Activated naive CD8-positive, alpha-beta T cell treated with anti-CD3 and anti-CD28 coated beads, Interleukin-2, amount 10 ng/mL, durations not matched to agents 7 days and 5 days (primary cell): ENCODE data around the gene CYP2F1. TPM values are rescaled to one million over a fixed set of nuclear protein-coding genes. Genes with fewer than 3 reads are reported as not detected.

Experiments used
- ATAC-seq: fragments of 150-1000 bp; cut with Tn5 transposase; one replicate; pipeline ENCODE4 v1.10.0; 2021; ENCODE audit warnings: low read depth, moderate library complexity
- POLR2A ChIA-PET: fragments of 350-600 bp; sonication (Branson Sonifier 250); formaldehyde crosslinking; loops from one replicate; lab custom pipeline; 2021; ENCODE audit warnings: antibody characterized with exemption; lab: Charles Lee
- DNase-seq: peaks from one replicate; pipeline ENCODE4 v3.0.0; 2021
- H3K27ac Mint-ChIP-seq: one replicate; pipeline ENCODE4 v1.8.0; 2022; ENCODE audit warnings: mild to moderate bottlenecking, mixed read lengths
- H3K27me3 Mint-ChIP-seq: one replicate; pipeline ENCODE4 v1.8.0; 2022; ENCODE audit warnings: mild to moderate bottlenecking, moderate library complexity, mixed read lengths
- H3K36me3 Mint-ChIP-seq: one replicate; pipeline ENCODE4 v1.8.0; 2021; ENCODE audit warnings: mild to moderate bottlenecking, mixed read lengths
- H3K4me1 Mint-ChIP-seq: one replicate; pipeline ENCODE4 v1.8.0; 2021; ENCODE audit warnings: mixed read lengths
- H3K4me3 Mint-ChIP-seq: one replicate; pipeline ENCODE4 v1.8.0; 2022; ENCODE audit warnings: mild to moderate bottlenecking, moderate library complexity, mixed read lengths
- H3K9me3 Mint-ChIP-seq: one replicate; pipeline ENCODE4 v1.8.0; 2021; ENCODE audit warnings: mixed read lengths
- total RNA-seq, 2 experiments: library from RNA; stranded (reverse); gene quantifications; one replicate each; pipeline ENCODE4 v1.2.3, GENCODE V29; 2021

The CYP2F1 gene
- total RNA-seq, 2 experiments from 2014 or later, result not detected

DNA sequence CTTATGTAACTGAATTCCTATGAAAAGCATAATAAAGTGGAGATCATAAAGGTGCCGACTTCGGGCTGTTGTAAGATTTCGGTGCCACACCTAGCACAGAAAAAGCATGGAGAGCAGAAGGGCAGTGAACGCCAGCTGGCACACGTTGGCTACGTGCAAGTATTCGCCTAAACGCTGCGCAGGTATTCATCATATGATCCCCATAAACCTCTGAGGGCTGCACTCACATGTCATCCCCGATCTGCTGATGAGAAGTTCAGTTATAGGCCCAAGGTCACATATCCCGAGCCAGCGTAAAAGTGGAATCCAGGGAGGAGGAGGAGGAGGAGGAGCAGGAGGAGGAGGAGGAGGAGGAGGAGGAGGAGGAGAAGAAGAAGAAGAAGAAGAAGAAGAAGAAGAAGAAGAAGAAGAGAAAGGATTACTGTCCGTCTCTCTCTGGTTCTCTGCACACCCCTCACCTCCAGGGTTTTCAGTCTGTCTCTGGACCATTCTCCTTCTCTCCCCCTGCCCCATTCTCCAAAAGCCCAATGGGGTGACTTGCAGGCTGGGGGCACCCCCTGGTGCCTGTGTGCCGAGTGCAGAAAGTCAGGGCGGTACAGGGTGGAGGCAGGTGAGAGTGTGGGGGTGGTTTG lies 60.2 kb downstream of the CYP2F1 start:
- Mint-ChIP-seq H3K4me1 (peaks cover 9% of the 10 kb centered on the region), H3K36me3 (no peaks in the 10 kb centered on the region), H3K4me3 (no peak overlapping the region), H3K9me3 (no peaks in the 10 kb centered on the region), H3K27me3 (peaks cover 4% of the 10 kb centered on the region), H3K27ac (no peak overlapping the region)
- DNase-seq (no peak), ATAC-seq (no peak)
- POLR2A ChIA-PET, result no interaction called here

DNA sequence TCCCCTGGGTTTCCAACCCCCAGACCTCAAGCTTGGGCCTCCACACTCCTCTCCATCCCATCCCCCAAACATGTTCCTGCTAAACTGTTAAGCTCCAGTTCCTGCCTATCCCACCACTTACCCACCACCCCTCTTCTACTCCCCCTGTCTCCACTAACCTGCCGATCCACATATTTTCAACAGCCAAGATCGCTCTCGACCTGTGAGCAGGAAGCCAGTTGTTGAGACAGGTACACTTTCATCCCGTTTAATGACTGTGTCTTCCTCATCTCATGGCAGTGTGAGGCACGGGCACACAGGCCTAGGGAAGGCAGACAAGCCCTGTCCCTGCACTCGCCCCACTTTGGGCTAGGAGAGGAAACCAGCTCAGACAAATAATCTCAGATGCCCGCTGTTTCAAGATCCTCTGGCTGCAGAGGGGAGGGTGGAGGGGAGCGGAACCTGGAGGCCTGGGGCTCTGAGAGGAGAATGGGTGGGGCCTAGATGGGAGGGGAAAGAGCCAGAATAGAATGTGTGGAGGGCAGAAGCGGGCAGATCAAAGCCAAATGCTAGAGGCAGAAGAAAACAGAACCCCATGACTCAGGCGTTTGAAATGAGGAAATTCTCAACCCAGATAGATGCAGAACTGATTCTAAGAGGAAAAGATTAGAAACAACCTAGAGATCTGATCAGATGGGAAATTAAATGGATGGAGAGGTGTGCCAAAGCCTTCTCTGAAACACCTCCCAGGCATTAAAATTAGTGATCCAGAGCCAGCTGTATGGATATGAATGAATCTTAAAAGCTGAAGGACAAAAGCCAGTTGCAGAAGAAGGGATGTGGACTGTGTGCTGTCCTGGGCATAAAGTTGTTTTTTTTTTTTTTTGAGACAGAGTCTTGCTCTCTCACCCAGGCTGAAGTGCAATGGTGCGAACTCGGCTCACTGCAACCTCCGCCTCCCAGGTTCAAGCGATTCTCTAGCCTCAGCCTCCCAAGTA lies 61.9 kb downstream of the CYP2F1 start:
- POLR2A ChIA-PET, result no interaction called here
- Mint-ChIP-seq H3K9me3 (no peaks in the 10 kb centered on the region), H3K36me3 (no peaks in the 10 kb centered on the region), H3K4me3 (peak overlapping the region; percentile 64), H3K27me3 (peaks cover 4% of the 10 kb centered on the region), H3K4me1 (peaks cover 9% of the 10 kb centered on the region), H3K27ac (peak overlapping the region; percentile 62)
- peak; percentile 44 for DNase-seq
- ATAC-seq, result peak; percentile 96

Other genes with a start within 250 kb of the CYP2F1 start
- gene CYP2A7, start 232.2 kb upstream of the CYP2F1 start, total RNA-seq, result not detected
- gene CYP2B6, start 123.2 kb upstream of the CYP2F1 start, total RNA-seq, result not detected
- not detected for gene CYP2A13, start 26.0 kb upstream of the CYP2F1 start, total RNA-seq
- 1 to 10 TPM; 1.1 to 1.2 TPM for gene CYP2S1, start 78.8 kb downstream of the CYP2F1 start, total RNA-seq
- under 1 TPM; 0.11 to 0.17 TPM for gene AXL, start 104.8 kb downstream of the CYP2F1 start, total RNA-seq
- gene HNRNPUL1, start 149.9 kb downstream of the CYP2F1 start, total RNA-seq, result 100 to 1,000 TPM; 301 to 333 TPM
- gene CCDC97, start 195.7 kb downstream of the CYP2F1 start, total RNA-seq, result 10 to 100 TPM; 37.8 to 40.8 TPM
- gene TGFB1, start 239.5 kb downstream of the CYP2F1 start, total RNA-seq, result 100 to 1,000 TPM; 172 to 179 TPM
- 10 to 100 TPM; 11.5 to 13.0 TPM for gene B9D2, start 249.7 kb downstream of the CYP2F1 start, total RNA-seq